K562 (cell line): ENCODE data around the gene BANP. TPM values are rescaled to one million over a fixed set of nuclear protein-coding genes. Genes with fewer than 3 reads are reported as not detected.
"Not testable (repeated sequence)": the region's sequence is repeated elsewhere in the genome, so short reads cannot be mapped to it uniquely, and the experiment has no call there.

Experiments used
- CEBPG ChIP-seq, 3 experiments: fragments of 200-800 bp in 1 of 3; sonication (Bioruptor generic) in 1 of 3; sonication (generic) in 1 of 3; formaldehyde crosslinking in 1 of 3; IDR thresholded peaks in 2 of 3; conservative IDR thresholded peaks in 1 of 3; 2 replicates each; pipeline versions ENCODE4 v1.6.1 to v1.8.0; 2016 to 2022; ENCODE audit warnings: missing compliant biosample characterization in 2 of 3, missing genetic modification characterization in 2 of 3, mild to moderate bottlenecking in 1 of 3, missing genetic modification reagents in 1 of 3
- CTCF ChIP-seq, 3 experiments: IDR thresholded peaks in 2 of 3; conservative IDR thresholded peaks in 1 of 3; 2 replicates each; pipeline ENCODE4 v1.5.1; 2011 to 2012; ENCODE audit warnings: low read length in 3 of 3, mild to moderate bottlenecking in 3 of 3, control low read depth in 2 of 3, improper control_type of control experiment in 1 of 3, inconsistent platforms in 1 of 3, low read depth in 1 of 3, mixed read lengths in 1 of 3, moderate library complexity in 1 of 3; ENCODE audit not compliant: insufficient read depth in 2 of 3
- CXXC5 ChIP-seq: fragments of 250-450 bp; sonication (Bioruptor Pico); IDR thresholded peaks from 2 replicates; pipeline ENCODE4 v1.8.0; 2022; ENCODE audit warnings: inconsistent platforms, mild to moderate bottlenecking, moderate library complexity
- RAD21 ChIP-seq, 2 experiments: fragments of 250-450 bp in 1 of 2; fragments of 450-650 bp in 1 of 2; sonication (Bioruptor Pico) in 1 of 2; formaldehyde crosslinking in 1 of 2; IDR thresholded peaks in 1 of 2; conservative IDR thresholded peaks in 1 of 2; 2 replicates each; pipeline versions ENCODE4 v1.4.0 to v1.8.0; 2020 to 2022; ENCODE audit warnings: mild to moderate bottlenecking in 2 of 2, moderate library complexity in 1 of 2
- polyA plus RNA-seq, 8 experiments: library from polyadenylated mRNA; depleted of rRNA in 4 of 8; stranded (reverse) in 5 of 8; unstranded in 3 of 8; fragments of >200 nt; fragmentation: Nextera tagmentation in 2 of 8; fragmentation: Illumina TruSeq in 1 of 8; extraction: Ambion mirVana in 2 of 8; extraction: Trizol in 1 of 8; gene quantifications; 2 replicates each; pipeline versions ENCODE4 v1.2.1 to v1.2.3, GENCODE V29; 2011 to 2014; ENCODE audit warnings: inconsistent platforms in 1 of 8, missing spikeins in 1 of 8
- total RNA-seq, 7 experiments: library from RNA; depleted of rRNA in 6 of 7; stranded (reverse); fragments of >200 nt in 6 of 7; fragmentation: Illumina TruSeq in 2 of 7; extraction: Trizol in 2 of 7; gene quantifications; 2 replicates each; pipeline versions ENCODE4 v1.2.1 to v1.2.3, GENCODE V29; 2011 to 2021; ENCODE audit warnings: low replicate concordance in 1 of 7
- TF ChIP-seq, protein P1 (sequence below), 2 experiments: fragments of 450-650 bp; conservative IDR thresholded peaks; 2 replicates each; pipeline ENCODE4 v1.6.1; 2017; ENCODE audit warnings: mild to moderate bottlenecking in 2 of 2, moderate library complexity in 2 of 2

Gene BANP
- total and polyA plus RNA-seq, 9 of the 15 experiments (the other 6 are each of a cell fraction or from before 2014, with no cell fraction given), result 4.6 to 22.1 (median 15.6) TPM

DNA sequence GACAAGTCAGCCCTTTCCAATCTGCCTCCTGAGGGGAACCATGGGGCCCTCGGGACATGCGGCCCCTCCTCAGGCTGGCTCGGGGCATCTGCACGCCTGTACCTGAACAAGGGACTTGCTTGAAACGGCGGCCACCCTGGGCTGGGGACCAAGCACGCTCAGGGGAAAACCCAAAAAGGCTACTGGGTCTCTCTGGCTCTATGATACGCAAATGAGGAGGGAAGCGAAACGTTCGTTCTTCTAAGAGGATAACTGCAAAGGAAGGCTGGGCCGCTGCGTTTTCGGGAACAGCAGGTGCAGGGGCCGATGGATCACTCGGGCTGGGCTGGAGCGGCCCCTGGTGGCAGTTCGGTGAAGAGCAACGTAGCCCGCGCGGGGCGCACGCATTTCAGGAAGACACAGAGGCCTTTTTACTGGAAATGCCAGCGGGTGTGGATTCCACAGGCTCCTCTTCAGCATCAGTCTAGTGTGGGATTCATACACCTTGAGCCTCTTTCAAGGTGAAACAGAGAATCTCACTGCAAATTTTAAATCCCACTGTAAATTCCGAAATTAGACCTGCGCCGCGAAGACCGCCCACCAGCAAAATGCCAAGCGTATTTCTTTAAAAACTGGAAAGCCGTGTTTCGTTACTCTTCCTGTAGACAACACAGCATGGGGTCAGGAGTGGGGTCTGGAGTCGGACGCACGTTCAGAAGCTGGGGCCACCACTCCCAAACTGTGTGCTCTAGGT, 41.9 kb upstream of the BANP start (continued):
- TF ChIP-seq CEBPG (CRISPR knock-in tag; IDR thresholded peaks at IDR 0.05), result peak; percentile 17; the same call in 1 of the 2 replicates
- TF ChIP-seq CEBPG (tag; conservative IDR thresholded peaks at IDR 0.05 in 1 of 2, IDR thresholded peaks at IDR 0.05 in 1 of 2), result not testable (repeated sequence)
- TF ChIP-seq RAD21 (CRISPR knock-in tag; conservative IDR thresholded peaks at IDR 0.05 in 1 of 2, IDR thresholded peaks at IDR 0.05 in 1 of 2), result peak; percentile 74 to 96
- peak; percentile 87 to 90 (median 88) for TF ChIP-seq CTCF (IDR thresholded peaks at IDR 0.05 in 2 of 3, conservative IDR thresholded peaks at IDR 0.05 in 1 of 3; ENCODE audit: insufficient read depth in 2 of 3, low read depth in 1 of 3, low read length in 3 of 3)
- peak; percentile 52 for TF ChIP-seq CXXC5 (CRISPR knock-in tag)
- TF ChIP-seq, protein P1, sequence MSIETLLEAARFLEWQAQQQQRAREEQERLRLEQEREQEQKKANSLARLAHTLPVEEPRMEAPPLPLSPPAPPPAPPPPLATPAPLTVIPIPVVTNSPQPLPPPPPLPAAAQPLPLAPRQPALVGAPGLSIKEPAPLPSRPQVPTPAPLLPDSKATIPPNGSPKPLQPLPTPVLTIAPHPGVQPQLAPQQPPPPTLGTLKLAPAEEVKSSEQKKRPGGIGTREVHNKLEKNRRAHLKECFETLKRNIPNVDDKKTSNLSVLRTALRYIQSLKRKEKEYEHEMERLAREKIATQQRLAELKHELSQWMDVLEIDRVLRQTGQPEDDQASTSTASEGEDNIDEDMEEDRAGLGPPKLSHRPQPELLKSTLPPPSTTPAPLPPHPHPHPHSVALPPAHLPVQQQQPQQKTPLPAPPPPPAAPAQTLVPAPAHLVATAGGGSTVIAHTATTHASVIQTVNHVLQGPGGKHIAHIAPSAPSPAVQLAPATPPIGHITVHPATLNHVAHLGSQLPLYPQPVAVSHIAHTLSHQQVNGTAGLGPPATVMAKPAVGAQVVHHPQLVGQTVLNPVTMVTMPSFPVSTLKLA (conservative IDR thresholded peaks at IDR 0.05), result peak; percentile 32 to 53; a peak in 2 of 4 replicates
